Endothelial cell (in vitro differentiated cells): Measurements from ENCODE around the gene GPATCH2. TPM values are rescaled to one million over a fixed set of nuclear protein-coding genes. Genes with fewer than 3 reads are reported as not detected.

Experiments
- DNase-seq: peaks from one replicate; pipeline ENCODE4 v3.0.0; 2021; ENCODE audit warnings: low spot score
- H3K27ac Mint-ChIP-seq: one replicate; pipeline ENCODE4 v1.8.0; 2021; ENCODE audit warnings: mixed read lengths, inconsistent platforms; ENCODE audit not compliant: unreplicated experiment
- H3K27me3 Mint-ChIP-seq: one replicate; pipeline ENCODE4 v1.8.0; 2021; ENCODE audit warnings: mild to moderate bottlenecking, moderate library complexity, mixed read lengths, inconsistent platforms; ENCODE audit not compliant: unreplicated experiment
- H3K36me3 Mint-ChIP-seq: one replicate; pipeline ENCODE4 v1.8.0; 2021; ENCODE audit warnings: mild to moderate bottlenecking, low read depth, mixed read lengths, inconsistent platforms; ENCODE audit not compliant: unreplicated experiment
- H3K4me1 Mint-ChIP-seq: one replicate; pipeline ENCODE4 v1.8.0; 2021; ENCODE audit warnings: mild to moderate bottlenecking, mixed read lengths, inconsistent platforms; ENCODE audit not compliant: unreplicated experiment
- H3K4me3 Mint-ChIP-seq: one replicate; pipeline ENCODE4 v1.8.0; 2021; ENCODE audit warnings: mild to moderate bottlenecking, mixed read lengths, inconsistent platforms; ENCODE audit not compliant: unreplicated experiment
- H3K9me3 Mint-ChIP-seq: one replicate; pipeline ENCODE4 v1.8.0; 2021; ENCODE audit warnings: mixed read lengths, inconsistent platforms; ENCODE audit not compliant: unreplicated experiment
- CTCF ChIP-seq: fragments of 200-600 bp; sonication (generic); IDR thresholded peaks from one replicate; pipeline ENCODE4 v1.5.0; 2021; ENCODE audit warnings: antibody characterized with exemption; ENCODE audit not compliant: unreplicated experiment
- long read RNA-seq: library from polyadenylated mRNA; unstranded; transcript quantifications from one replicate; pipeline ENCODE4 v2.0.0, GENCODE V29; 2020; ENCODE audit not compliant: unreplicated experiment
- total RNA-seq: library from RNA; stranded (reverse); fragmentation: NEBNext Ultra II Directional; extraction: Animal tissue kit (Norgen Biotek cat#: 25700); gene quantifications from one replicate; pipeline ENCODE4 v1.2.1, GENCODE V29; 2021; ENCODE audit not compliant: unreplicated experiment

GPATCH2 gene
- 18.4 TPM for total RNA-seq
- long read RNA-seq, full-length matches to known transcripts: 3 of 11 reads
- long read RNA-seq, partial matches to known transcripts: 4 of 11 reads
- long read RNA-seq, other reads (novel, unspliced or antisense): 4 of 11 reads

DNA sequence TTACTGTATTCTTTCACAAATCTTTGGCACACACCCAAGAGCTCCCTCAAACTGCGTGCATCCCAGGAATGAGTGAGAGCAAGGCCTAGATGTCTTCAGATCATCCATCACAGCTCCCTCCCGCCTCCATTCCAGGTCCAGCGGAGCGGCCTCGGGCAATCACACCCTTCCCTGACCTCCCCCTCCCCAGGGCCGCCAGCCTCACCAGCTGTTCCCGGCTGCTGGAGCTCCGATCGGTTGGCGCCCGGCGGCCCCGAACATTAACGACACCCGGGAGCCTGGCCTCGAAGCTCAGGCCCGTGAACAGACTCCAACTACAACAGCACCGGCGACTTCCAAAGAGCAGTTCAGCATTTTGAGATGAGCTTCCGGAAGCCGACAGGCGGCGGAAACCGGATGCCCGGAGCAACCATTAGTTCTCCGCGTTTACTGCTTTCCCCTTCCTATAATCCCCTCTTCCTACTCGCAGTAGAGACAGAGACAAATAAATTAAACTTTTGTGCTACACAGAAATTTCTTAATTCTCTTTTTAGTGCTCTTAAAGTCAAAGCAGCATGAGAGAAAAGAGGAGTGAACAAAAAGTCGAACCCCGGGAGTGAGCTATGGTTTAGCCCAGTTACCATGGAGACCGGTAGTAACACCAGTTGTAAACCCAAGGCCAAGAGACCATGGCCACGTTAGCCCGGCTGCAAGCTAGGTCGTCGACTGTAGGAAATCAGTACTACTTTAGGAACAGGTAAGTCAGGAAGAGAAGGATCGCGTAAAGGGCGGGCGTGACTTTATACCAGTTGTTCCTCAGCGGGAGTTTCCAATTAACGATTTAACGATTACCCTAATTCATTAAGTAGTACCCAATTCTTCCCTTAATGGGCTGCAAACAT is at the start of gene GPATCH2, which contains the start of gene SPATA17:
Gene GPATCH2 (minus strand): TSS at position 380 of the 881 bp plus-strand sequence. CDS start 119 bp downstream, at position 261.
Gene SPATA17 (plus strand): TSS at position 634 of the 881 bp plus-strand sequence. CDS start 35 bp downstream, at position 669.
- H3K4me3 Mint-ChIP-seq: peak within 1 kb of the TSS; percentile 99
- TF ChIP-seq CTCF: no peak
- peak; percentile 69 for DNase-seq
- H3K9me3 Mint-ChIP-seq: no peaks in the 10 kb centered on the region
- peak within 1 kb of the TSS; percentile 100 for H3K27ac Mint-ChIP-seq
- no peaks in the 10 kb centered on the region for H3K36me3 Mint-ChIP-seq
- peaks cover 9% of the 10 kb centered on the region for H3K27me3 Mint-ChIP-seq
- H3K4me1 Mint-ChIP-seq: peaks cover 21% of the 10 kb centered on the region

GRCh38 chr1:217674028-217674729 is 43.3 kb upstream of the GPATCH2 start:
- Mint-ChIP-seq H3K9me3 (no peaks in the 10 kb centered on the region), H3K27me3 (peaks cover 3% of the 10 kb centered on the region), H3K4me1 (no peaks in the 10 kb centered on the region), H3K36me3 (no peaks in the 10 kb centered on the region), H3K4me3 (no peak overlapping the region), H3K27ac (no peak overlapping the region)
- no peak for TF ChIP-seq CTCF
- DNase-seq: no peak

DNA sequence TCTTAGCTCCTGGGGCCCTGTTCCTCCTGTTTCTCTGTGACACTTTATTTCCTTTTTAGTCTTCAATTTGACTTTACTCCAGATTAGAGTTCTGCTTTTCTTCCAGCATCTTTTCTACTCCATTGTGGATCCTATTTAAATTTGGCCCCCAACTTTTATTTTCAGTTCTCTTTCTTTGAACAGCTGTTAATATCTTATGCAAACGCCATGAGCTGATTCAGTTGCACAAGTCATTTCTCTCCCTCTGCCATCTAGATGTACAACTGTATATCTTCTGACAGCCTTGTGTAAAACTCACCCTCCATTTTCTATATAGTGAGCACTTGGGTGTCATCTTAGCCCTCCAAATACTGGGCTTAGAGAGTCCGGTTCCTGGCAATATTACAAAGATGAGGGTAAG is 42.5 kb upstream of the GPATCH2 start:
- H3K27ac Mint-ChIP-seq: no peak overlapping the region
- TF ChIP-seq CTCF: no peak
- H3K36me3 Mint-ChIP-seq: no peaks in the 10 kb centered on the region
- H3K9me3 Mint-ChIP-seq: no peaks in the 10 kb centered on the region
- H3K4me1 Mint-ChIP-seq: no peaks in the 10 kb centered on the region
- H3K4me3 Mint-ChIP-seq: no peak overlapping the region
- peaks cover 3% of the 10 kb centered on the region for H3K27me3 Mint-ChIP-seq
- no peak for DNase-seq

GRCh38 chr1:217668351-217668940 is 37.6 kb upstream of the GPATCH2 start:
- Mint-ChIP-seq H3K4me1 (no peaks in the 10 kb centered on the region), H3K36me3 (no peaks in the 10 kb centered on the region), H3K4me3 (no peak overlapping the region), H3K27me3 (peaks cover 2% of the 10 kb centered on the region), H3K27ac (no peak overlapping the region), H3K9me3 (no peaks in the 10 kb centered on the region)
- DNase-seq: no peak
- no peak for TF ChIP-seq CTCF
